K562 (cell line): Measurements from ENCODE around the gene RNF175. TPM values are rescaled to one million over a fixed set of nuclear protein-coding genes. Genes with fewer than 3 reads are reported as not detected.

ENCODE experiments used
- ATAC-seq: fragments of 200-7000 bp; cut with Tn5 transposase; 3 replicates; pipeline ENCODE4 v1.9.1; 2020; ENCODE audit warnings: moderate library complexity
- BruUV-seq: library from RNA; stranded (reverse); fragments of 400-500 nt; replicated peaks from 2 replicates; lab custom pipeline; 2021; lab: Mats Ljungman, UMichigan
- CTCF ChIA-PET: fragments of 300-600 bp; formaldehyde crosslinking; extraction: SDS; loops from one replicate; lab custom pipeline; 2021; ENCODE audit warnings: low intra/inter-chr PET ratio; lab: Yijun Ruan, JAX
- POLR2A ChIA-PET: fragments of 300-600, 350-650 bp; sonication (Branson Sonifier 250); formaldehyde crosslinking; extraction: SDS; loops from one replicate; lab custom pipeline; 2021; ENCODE audit warnings: antibody characterized with exemption, inconsistent platforms; lab: Yijun Ruan, JAX
- DNase-seq, 4 experiments: peaks; one replicate each; pipeline versions ENCODE4 v3.0.0 to v3.0.0-alpha.2; 2011 to 2018; ENCODE audit warnings: low spot score in 3 of 4, mixed read lengths in 3 of 4; ENCODE audit errors: extremely low read depth in 1 of 4
- FAIRE-seq: peaks from 2 replicates; lab custom pipeline; 2011; peaks lifted over from hg19 to GRCh38; lab: Jason Lieb, UNC
- H2AFZ ChIP-seq: 2 replicates; pipeline ENCODE4 v1.6.0; 2011; ENCODE audit warnings: low read depth, low read length, control low read depth, inconsistent platforms
- H3K27ac ChIP-seq: fragments of 200-600 bp; 3 replicates; pipeline ENCODE4 v1.8.0; 2011; ENCODE audit warnings: low read depth, mild to moderate bottlenecking, control low read depth, inconsistent platforms, low read length, moderate library complexity, mixed read lengths; ENCODE audit errors: extremely low read depth
- H3K27me3 ChIP-seq, 2 experiments: fragments of 300-600 bp in 1 of 2; 2 replicates in 1 of 2; 3 replicates in 1 of 2; pipeline versions ENCODE4 v1.6.0 to v1.8.0; 2011; ENCODE audit warnings: inconsistent platforms in 2 of 2, low read length in 2 of 2, mild to moderate bottlenecking in 1 of 2, mixed read lengths in 1 of 2, moderate library complexity in 1 of 2; ENCODE audit not compliant: control insufficient read depth in 2 of 2, insufficient read depth in 2 of 2
- H3K36me3 ChIP-seq: fragments of 300-600 bp; 3 replicates; pipeline ENCODE4 v1.8.0; 2011; ENCODE audit warnings: mild to moderate bottlenecking, low read length, inconsistent platforms; ENCODE audit not compliant: control insufficient read depth, insufficient read depth
- H3K4me1 ChIP-seq, 2 experiments: fragments of 200-600 bp in 1 of 2; replicated peaks in 1 of 2; 2 replicates in 1 of 2; 3 replicates in 1 of 2; pipeline versions ENCODE4 v1.5.1 to v1.8.0; 2011; ENCODE audit warnings: inconsistent platforms in 2 of 2, low read length in 2 of 2, mild to moderate bottlenecking in 1 of 2, mixed read lengths in 1 of 2, moderate library complexity in 1 of 2; ENCODE audit not compliant: control insufficient read depth in 2 of 2, insufficient read depth in 2 of 2
- H3K4me2 ChIP-seq: 2 replicates; pipeline ENCODE4 v1.6.1; 2011; ENCODE audit warnings: low read length, control low read depth, inconsistent platforms, mixed read lengths; ENCODE audit not compliant: insufficient read depth
- H3K4me3 ChIP-seq: fragments of 200-600 bp; sonication (generic), shearing (Covaris generic); 2 replicates; pipeline ENCODE4 v1.5.1; 2016; ENCODE audit warnings: control low read depth, inconsistent platforms
- H3K79me2 ChIP-seq: fragments of 200-600 bp; 3 replicates; pipeline ENCODE4 v1.8.0; 2011; ENCODE audit warnings: low read length, inconsistent platforms; ENCODE audit not compliant: control insufficient read depth, insufficient read depth
- H3K9ac ChIP-seq, 2 experiments: 2 replicates each; pipeline versions ENCODE4 v1.6.0 to v1.6.1; 2011; ENCODE audit warnings: low read depth in 2 of 2, low read length in 2 of 2, control low read depth in 1 of 2, inconsistent platforms in 1 of 2, mild to moderate bottlenecking in 1 of 2, mixed read lengths in 1 of 2; ENCODE audit not compliant: insufficient read depth in 1 of 2
- H3K9me1 ChIP-seq: one replicate; pipeline ENCODE4 v1.6.0; 2011; ENCODE audit warnings: inconsistent platforms, mild to moderate bottlenecking, low read length, moderate library complexity; ENCODE audit not compliant: control insufficient read depth, insufficient read depth
- H3K9me3 ChIP-seq: replicated peaks from 2 replicates; pipeline ENCODE4 v1.5.1; 2011; ENCODE audit warnings: low read depth, low read length, inconsistent platforms; ENCODE audit not compliant: control insufficient read depth, insufficient read depth
- H4K20me1 ChIP-seq: replicated peaks from 2 replicates; pipeline ENCODE4 v1.6.1; 2011; ENCODE audit warnings: low read length, inconsistent platforms, mixed read lengths; ENCODE audit not compliant: control insufficient read depth, insufficient read depth
- ATF3 ChIP-seq, 2 experiments: fragments of 450-650 bp in 1 of 2; sonication (generic) in 1 of 2; formaldehyde crosslinking in 1 of 2; IDR thresholded peaks in 1 of 2; conservative IDR thresholded peaks in 1 of 2; 2 replicates each; pipeline versions ENCODE4 v1.6.1 to v1.8.1; 2016 to 2023; ENCODE audit warnings: mild to moderate bottlenecking in 2 of 2, moderate library complexity in 2 of 2, inconsistent platforms in 1 of 2, missing genetic modification reagents in 1 of 2
- C11orf30 ChIP-seq: fragments of 450-650 bp; IDR thresholded peaks from 2 replicates; pipeline ENCODE4 v1.6.1; 2016; ENCODE audit warnings: low read depth, mild to moderate bottlenecking
- CTCF ChIP-seq, 3 experiments: IDR thresholded peaks in 2 of 3; conservative IDR thresholded peaks in 1 of 3; 2 replicates each; pipeline ENCODE4 v1.5.1; 2011 to 2012; ENCODE audit warnings: low read length in 3 of 3, mild to moderate bottlenecking in 3 of 3, control low read depth in 2 of 3, improper control_type of control experiment in 1 of 3, inconsistent platforms in 1 of 3, low read depth in 1 of 3, mixed read lengths in 1 of 3, moderate library complexity in 1 of 3; ENCODE audit not compliant: insufficient read depth in 2 of 3
- MAFG ChIP-seq: fragments of 450-650 bp; conservative IDR thresholded peaks from 2 replicates; pipeline ENCODE4 v1.6.1; 2016; ENCODE audit warnings: missing genetic modification characterization, missing compliant biosample characterization
- MEIS2 ChIP-seq: fragments of 450-650 bp; IDR thresholded peaks from 2 replicates; pipeline ENCODE4 v1.6.1; 2014; ENCODE audit warnings: mild to moderate bottlenecking; ENCODE audit not compliant: partially characterized antibody
- RAD21 ChIP-seq, 2 experiments: fragments of 250-450 bp in 1 of 2; fragments of 450-650 bp in 1 of 2; sonication (Bioruptor Pico) in 1 of 2; formaldehyde crosslinking in 1 of 2; IDR thresholded peaks in 1 of 2; conservative IDR thresholded peaks in 1 of 2; 2 replicates each; pipeline versions ENCODE4 v1.4.0 to v1.8.0; 2020 to 2022; ENCODE audit warnings: mild to moderate bottlenecking in 2 of 2, moderate library complexity in 1 of 2
- ZNF253 ChIP-seq: fragments of 250-450 bp; sonication (Bioruptor Pico); conservative IDR thresholded peaks from 2 replicates; pipeline ENCODE4 v1.6.1; 2021; ENCODE audit warnings: mild to moderate bottlenecking
- ZNF316 ChIP-seq: fragments of 450-650 bp; IDR thresholded peaks from 2 replicates; pipeline ENCODE4 v1.6.1; 2016
- ZNF407 ChIP-seq: fragments of 450-650 bp; IDR thresholded peaks from 2 replicates; pipeline ENCODE4 v1.6.1; 2016; ENCODE audit warnings: low read depth
- ZNF764 ChIP-seq: fragments of 250-450 bp; sonication (Bioruptor Pico); IDR thresholded peaks from 2 replicates; pipeline ENCODE4 v1.4.0; 2020; ENCODE audit warnings: low read depth, mild to moderate bottlenecking, moderate library complexity
- WGBS: fragments of 100-300 bp; shearing (Covaris generic); methylation state at CpG from one replicate; pipeline ENCODE4 v1.1.6; 2016; ENCODE audit warnings: low coverage, mixed read lengths; ENCODE audit not compliant: insufficient coverage; ENCODE audit errors: missing lambda C conversion rate; 5-methylcytosine and 5-hydroxymethylcytosine counted together
- in situ Hi-C: fragments of 300-500 bp; cut with MboI; formaldehyde crosslinking; loops from 4 replicates; pipeline ENCODE4 v1.15.0; 2018; ENCODE audit warnings: inconsistent platforms, mixed read lengths
- intact Hi-C: fragments of 100-400 bp; cut with micrococcal nuclease; formaldehyde crosslinking; loops from 2 replicates; pipeline ENCODE4 v1.14.2; 2022
- polyA plus RNA-seq, 8 experiments: library from polyadenylated mRNA; depleted of rRNA in 4 of 8; stranded (reverse) in 5 of 8; unstranded in 3 of 8; fragments of >200 nt; fragmentation: Nextera tagmentation in 2 of 8; fragmentation: Illumina TruSeq in 1 of 8; extraction: Ambion mirVana in 2 of 8; extraction: Trizol in 1 of 8; gene quantifications; 2 replicates each; pipeline versions ENCODE4 v1.2.1 to v1.2.3, GENCODE V29; 2011 to 2014; ENCODE audit warnings: inconsistent platforms in 1 of 8, missing spikeins in 1 of 8
- total RNA-seq, 7 experiments: library from RNA; depleted of rRNA in 6 of 7; stranded (reverse); fragments of >200 nt in 6 of 7; fragmentation: Illumina TruSeq in 2 of 7; extraction: Trizol in 2 of 7; gene quantifications; 2 replicates each; pipeline versions ENCODE4 v1.2.1 to v1.2.3, GENCODE V29; 2011 to 2021; ENCODE audit warnings: low replicate concordance in 1 of 7

Gene RNF175
- total and polyA plus RNA-seq, 9 of the 15 experiments (the other 6 are each of a cell fraction or from before 2014, with no cell fraction given): not detected

GRCh38 chr4:153763404-153763803 is 3.6 kb upstream of the RNF175 start:
- POLR2A ChIA-PET: no interaction called here
- TF ChIP-seq ZNF407: no peak
- no peak for TF ChIP-seq MEIS2
- TF ChIP-seq ATF3 (IDR thresholded peaks at IDR 0.05): no peak
- no peak for TF ChIP-seq ATF3 (CRISPR knock-in tag; conservative IDR thresholded peaks at IDR 0.05)
- peak; percentile 33; the same call in 1 of the 2 replicates for TF ChIP-seq C11orf30
- TF ChIP-seq RAD21 (CRISPR knock-in tag; conservative IDR thresholded peaks at IDR 0.05 in 1 of 2, IDR thresholded peaks at IDR 0.05 in 1 of 2): peak in 1 of 2 experiments; percentile 25; a peak in 1 of 4 replicates
- peak; percentile 57 for TF ChIP-seq ZNF316
- TF ChIP-seq ZNF253: no peak
- TF ChIP-seq MAFG (tag): 0 out of 2 replicates have a peak, but pooled peaks have one; percentile 20
- TF ChIP-seq CTCF (IDR thresholded peaks at IDR 0.05 in 2 of 3, conservative IDR thresholded peaks at IDR 0.05 in 1 of 3; ENCODE audit: insufficient read depth in 2 of 3, low read depth in 1 of 3, low read length in 3 of 3): peak; percentile 48 to 51 (median 49); a peak in 5 of 6 replicates
- TF ChIP-seq ZNF764 (CRISPR knock-in tag): no peak
- H3K27me3 ChIP-seq: peaks cover 20 to 30% of the 10 kb centered on the region in 2 experiments; a peak in 4 of 5 replicates
- peak in 1 of 4 experiments; percentile 24 for DNase-seq
- intact Hi-C loops: no loop called here
- no peaks in the 10 kb centered on the region for H3K9me1 ChIP-seq
- FAIRE-seq: no peak
- H2AFZ ChIP-seq: no peak overlapping the region
- H3K79me2 ChIP-seq: no peaks in the 10 kb centered on the region
- H4K20me1 ChIP-seq: no peaks in the 10 kb centered on the region
- peaks cover 0 to 10% of the 10 kb centered on the region in 2 experiments; a peak in 3 of 5 replicates for H3K4me1 ChIP-seq
- H3K9me3 ChIP-seq: no peaks in the 10 kb centered on the region
- H3K4me3 ChIP-seq: no peak overlapping the region
- no peak overlapping the region for H3K9ac ChIP-seq
- in situ Hi-C loops: no loop called here
- H3K27ac ChIP-seq: no peak overlapping the region
- BruUV-seq: no TSS peak
- 63% methylated on average over 1 of the region's 1 CpG for WGBS
- H3K4me2 ChIP-seq: no peak overlapping the region
- CTCF ChIA-PET: no interaction called here
- no peaks in the 10 kb centered on the region for H3K36me3 ChIP-seq
- ATAC-seq: peak; percentile 46; the same call in 2 of the 3 replicates
